ENCODE data around the gene DENND5B.
"Not testable (repeated sequence)": the region's sequence is repeated elsewhere in the genome, so short reads cannot be mapped to it uniquely, and the experiment has no call there.

Gene DENND5B

DNA sequence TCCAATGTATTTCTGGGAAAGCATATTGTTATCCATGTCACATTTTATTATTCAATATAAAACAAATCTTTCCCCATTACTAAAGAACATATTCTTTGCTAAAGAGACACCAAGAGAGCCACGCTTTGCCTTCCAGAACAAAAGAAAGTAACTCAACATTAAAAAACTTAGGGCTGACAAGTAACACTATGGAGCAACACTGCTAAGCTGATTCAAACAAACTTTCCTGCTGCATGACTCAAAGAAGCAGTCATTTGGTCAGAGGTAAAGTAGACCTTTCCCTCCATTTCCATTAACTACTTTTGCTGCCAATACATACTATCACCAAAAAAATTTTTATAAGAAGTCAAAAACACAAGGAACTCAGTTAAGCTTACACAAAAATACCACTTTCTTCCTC, 83.0 kb downstream of the DENND5B start:
- no peak for DNase-seq (ENCODE audit: low read depth in 2 of 3, low spot score in 1 of 3)

DNA sequence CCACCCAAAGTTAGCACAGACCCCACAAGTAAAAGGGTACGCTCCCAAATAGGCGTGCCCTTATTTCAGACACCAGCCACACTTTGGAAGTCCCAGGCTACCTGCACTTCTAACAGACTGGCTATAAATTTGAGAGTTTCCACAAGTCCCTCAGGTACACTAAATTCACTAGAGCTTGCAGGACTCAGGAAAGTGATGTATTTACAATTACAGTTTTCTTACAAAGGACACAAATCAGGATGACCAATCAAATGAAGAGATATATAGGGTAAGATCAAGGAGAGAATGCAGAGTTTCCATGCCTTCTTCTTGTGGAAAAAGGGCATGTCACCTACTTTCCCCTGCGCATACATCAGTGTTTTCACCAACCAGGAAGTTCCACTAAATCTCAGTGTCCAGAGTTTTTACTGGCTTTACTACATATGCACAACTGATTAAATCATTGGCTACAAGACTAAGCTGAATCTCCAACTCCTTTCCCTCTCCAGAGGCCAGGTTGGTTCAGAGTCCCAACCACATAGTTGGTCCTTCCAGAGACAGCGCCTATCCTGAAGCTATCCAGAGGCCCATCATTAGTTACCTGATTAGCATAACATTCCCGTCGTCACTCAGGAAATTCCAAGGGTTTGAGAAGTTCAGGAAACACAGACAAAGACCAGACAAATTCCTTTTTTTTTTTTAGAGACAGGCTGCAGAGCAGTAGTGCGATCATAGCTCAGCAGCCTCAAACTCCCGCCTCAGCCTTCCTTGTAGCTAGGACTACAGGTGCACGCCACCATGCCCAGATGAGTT, 84.2 kb downstream of the DENND5B start:
- no peak for DNase-seq (ENCODE audit: low read depth in 2 of 3, low spot score in 1 of 3)

GRCh38 chr12:31504625-31505222, 86.2 kb downstream of the DENND5B start:
- no peak for DNase-seq (ENCODE audit: low read depth in 2 of 3, low spot score in 1 of 3)

DNA sequence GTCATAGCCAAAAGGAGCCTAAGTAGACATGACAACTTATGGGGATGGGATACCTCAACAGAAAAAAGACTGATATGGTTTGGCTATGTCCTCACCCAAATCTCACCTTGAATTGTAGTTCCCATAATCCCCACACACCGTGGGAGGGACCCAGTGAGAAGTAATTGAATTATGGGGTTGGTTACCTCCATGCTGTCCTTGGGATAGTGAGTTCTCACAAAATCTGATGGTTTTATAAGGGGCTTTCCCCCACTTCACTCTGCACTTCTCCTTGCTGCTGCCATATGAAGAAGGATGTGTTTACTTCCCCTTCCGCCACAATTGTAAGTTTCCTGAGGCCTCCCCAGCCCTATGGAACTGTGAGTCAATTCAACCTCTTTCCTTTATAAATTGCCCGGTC, 89.9 kb downstream of the DENND5B start:
- DNase-seq (ENCODE audit: low read depth in 2 of 3, low spot score in 1 of 3), result not testable (repeated sequence)

DNA sequence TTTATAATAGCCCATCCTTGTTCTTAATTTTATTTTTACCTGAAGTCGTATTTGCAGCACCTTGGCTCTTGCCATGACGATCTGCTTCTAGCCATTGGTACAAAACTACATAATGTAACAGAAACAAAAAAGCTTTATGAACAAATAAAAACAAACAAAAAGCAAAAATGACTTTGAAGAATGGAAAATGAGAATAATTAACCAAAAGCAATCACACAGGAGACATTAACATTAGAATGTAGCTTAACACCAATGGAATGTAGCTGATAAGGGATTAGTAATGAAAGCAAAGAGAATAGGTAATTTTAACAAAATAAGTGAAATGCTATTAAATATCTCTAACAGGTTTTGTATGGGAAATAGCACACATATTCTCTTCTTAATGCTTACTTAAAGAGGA, 91.4 kb downstream of the DENND5B start:
- DNase-seq (ENCODE audit: low read depth in 2 of 3, low spot score in 1 of 3), result no peak

DNA sequence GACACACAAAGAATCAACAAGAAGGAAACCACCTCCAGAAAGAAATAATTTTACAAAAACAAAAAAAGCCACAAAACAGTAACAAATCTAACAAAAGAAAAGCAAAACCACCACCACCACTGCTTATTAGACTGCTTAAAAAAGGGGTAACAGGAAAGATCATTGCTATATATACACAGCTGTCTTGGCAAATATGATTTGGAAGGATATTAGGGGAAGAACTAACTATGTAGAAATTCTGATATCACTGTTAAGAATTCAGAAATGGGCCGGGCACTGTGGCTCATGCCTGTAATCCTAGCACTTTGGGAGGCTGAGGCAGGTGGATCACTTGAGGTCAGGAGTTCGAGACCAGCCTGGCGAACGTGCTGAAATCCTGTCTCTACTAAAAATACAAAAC, 92.5 kb downstream of the DENND5B start:
- DNase-seq (ENCODE audit: low read depth in 2 of 3, low spot score in 1 of 3), result no peak

DNA sequence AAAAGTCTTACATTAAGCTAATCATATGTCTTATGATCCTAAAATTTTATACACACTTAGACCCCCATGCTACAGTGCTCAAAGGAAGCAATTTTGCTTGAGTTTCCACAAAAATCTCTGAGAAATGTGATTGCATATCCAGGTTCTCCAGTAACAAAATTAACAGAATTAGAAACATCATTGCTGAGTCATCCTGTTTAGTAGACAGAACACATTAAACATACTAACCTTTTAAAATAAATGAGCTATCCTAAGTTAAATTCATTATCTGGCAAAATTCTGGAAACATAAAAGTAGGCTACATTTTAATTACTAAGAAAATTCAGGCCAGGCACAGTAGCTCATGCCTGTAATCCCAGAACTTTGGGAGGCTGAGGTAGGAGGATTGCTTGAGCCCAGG, 94.7 kb downstream of the DENND5B start:
- no peak for DNase-seq (ENCODE audit: low read depth in 2 of 3, low spot score in 1 of 3)

DNA sequence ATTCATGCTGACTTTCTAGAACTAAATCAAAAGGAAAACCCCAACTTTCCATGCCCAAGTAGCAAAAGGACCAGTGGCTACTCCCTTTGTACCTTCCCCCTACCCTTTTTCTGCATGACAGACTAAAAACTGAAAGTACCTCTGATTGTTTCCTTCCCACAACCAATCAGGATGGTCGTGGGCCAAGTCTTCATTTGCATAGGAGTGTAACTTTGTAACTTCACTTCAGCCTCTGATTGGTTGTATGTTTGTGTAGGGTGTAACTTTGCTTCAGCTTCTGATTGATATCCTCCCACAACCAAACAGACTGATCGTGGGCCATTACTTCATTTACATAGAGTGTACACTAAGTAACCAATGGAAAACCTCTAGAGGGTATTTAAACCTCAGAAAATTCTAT, 96.5 kb downstream of the DENND5B start:
- no peak for DNase-seq (ENCODE audit: low read depth in 2 of 3, low spot score in 1 of 3)

DNA sequence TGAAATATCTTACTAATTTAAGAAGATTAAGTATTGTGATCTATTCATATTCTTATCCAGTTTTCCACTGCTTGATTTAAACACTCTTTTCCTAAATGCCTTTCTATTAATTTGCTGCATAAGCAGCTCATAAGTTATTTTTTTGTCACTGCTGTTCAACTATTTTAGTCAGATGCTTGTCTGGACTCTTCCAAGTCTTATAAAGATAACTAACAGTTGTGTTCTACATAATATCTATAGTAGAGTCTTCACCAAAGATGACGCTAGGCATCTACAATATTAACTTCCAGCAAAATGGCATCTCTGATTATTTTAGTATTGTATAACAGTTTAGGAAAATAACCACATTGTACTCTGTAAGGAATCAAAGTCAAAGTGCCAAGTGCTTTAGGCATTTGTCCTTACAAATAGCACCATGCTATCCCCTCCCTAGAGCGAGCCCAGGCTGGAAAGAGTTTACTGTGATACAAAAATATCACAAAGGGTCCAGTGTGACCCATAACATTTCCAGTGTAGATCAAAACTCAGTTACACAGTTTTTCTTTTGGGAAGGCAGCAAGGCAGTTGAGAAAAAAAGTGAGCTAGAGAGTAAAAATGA, 98.2 kb downstream of the DENND5B start:
- DNase-seq (ENCODE audit: low read depth in 2 of 3, low spot score in 1 of 3), result no peak

DNA sequence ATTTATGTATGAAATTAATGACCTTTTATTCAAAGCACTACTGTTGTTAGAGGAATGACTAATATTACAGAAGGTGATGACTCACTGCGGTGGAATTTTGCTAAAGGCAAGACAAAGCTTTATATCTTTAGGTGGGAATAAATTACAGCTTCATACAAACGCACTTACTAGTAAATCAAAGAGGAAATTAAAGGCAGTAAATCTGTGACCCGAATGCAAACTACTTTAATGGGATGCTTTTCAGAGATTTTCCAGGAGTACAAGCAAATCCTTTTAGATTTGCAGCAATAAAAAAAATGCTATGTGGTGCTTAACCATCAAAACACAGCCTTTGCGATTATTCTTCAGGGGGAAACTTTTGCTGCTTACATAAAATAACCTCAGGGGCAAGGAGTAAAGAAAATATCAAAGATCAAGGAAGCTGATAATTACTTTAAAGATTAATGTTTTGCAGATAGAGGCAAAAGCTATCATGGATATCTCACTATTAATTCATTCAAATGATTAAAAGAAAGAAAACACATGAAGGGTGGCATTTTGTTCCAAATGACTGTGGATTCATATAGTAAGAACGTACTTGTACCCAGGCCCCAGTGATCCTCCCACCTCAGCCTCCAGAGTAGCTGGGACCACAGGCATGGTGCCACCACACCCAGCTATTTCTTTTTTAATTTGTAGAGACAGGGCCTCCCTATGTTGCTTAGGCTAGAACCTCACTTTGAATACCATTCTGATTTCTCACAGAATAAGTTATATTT, 98.9 kb downstream of the DENND5B start:
- no peak for DNase-seq (ENCODE audit: low read depth in 2 of 3, low spot score in 1 of 3)

- DNase-seq (ENCODE audit: low read depth in 2 of 3, low spot score in 1 of 3), result no peak
Observed at GRCh38 chr12:31491241-31491794, 99.6 kb downstream of the DENND5B start.

DNA sequence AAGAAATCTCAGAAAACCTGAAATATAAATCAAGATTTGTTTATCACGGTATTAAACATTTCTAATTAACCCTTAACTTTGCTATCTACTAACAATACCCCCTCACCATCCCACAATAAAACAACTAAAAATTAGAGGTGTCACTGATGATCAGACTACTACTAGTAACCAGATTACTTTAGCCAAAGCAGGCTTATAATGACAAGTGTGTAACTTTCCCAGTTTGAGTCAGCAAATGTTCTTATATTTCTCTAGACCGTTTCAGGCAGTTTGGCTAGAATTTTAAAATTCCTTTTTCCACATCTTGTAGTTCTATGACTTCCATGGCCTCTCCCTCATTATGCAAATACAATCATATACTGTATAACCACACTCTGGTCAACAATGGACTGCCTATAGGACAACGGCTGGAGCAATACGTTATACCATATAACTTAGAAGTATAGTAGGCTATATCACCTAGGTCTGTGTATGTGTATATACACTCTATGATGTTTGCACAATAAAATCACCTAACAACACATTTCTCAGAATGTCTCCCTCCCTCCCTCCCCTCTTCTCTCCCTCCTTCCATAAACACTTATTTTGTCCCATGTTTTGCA, 102.1 kb downstream of the DENND5B start:
- no peak for DNase-seq (ENCODE audit: low read depth in 2 of 3, low spot score in 1 of 3)

DNA sequence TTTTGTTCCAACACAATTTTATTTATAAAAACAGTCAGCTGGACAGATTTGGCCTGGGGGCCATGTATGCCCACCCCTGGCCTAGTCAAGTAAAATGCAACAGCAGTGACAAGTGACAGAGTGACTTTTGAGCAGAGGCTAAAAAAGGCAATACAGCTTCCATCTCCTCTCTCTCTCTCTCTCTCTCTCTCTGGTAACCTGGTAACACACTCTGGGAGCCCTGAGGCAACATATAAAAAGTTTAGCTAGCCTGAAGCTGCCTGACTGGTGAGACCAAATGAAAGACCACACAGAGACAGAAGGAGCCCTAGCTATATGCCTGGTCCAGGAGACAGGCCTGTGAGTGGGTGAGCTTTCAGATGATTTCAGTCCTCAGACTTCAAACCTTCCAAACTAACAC, 105.4 kb downstream of the DENND5B start:
- DNase-seq (ENCODE audit: low read depth in 2 of 3, low spot score in 1 of 3), result no peak

GRCh38 chr12:31482816-31483215, 108.1 kb downstream of the DENND5B start:
- DNase-seq (ENCODE audit: low read depth in 2 of 3, low spot score in 1 of 3), result no peak

GRCh38 chr12:31481415-31481814, 109.5 kb downstream of the DENND5B start:
- no peak for DNase-seq (ENCODE audit: low read depth in 2 of 3, low spot score in 1 of 3)

DNA sequence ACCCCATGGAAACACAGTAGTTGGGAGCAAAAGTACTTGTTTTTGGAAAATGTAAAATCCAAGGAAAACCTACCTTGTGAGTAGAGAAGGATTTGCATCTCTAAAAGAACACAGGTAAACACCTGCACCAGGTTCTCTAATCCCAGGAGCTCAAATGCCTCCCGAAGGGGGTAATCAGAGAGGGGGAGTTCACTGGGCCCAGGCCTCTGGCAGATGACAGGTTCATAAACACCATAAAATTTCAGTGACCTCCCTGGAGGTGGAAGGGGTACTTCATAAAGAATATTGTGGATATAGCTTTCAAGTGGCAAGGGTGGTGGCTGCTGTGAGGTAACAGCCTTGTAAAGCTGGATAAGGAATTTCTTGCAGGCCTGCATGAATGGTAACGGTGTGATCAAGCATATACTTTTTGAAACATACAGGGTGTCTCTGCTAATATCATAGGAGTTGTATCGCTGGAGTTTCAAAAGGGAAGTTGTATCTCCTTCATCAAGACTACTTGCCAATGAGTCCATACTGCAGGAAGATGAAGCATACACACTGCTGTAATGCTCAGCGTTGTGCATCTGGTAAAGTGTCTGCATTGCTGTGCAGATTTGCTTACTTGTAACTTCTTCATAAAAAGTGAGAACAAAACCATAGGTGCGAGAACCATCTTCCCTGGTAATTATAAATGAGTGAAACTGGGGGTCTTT, 111.3 kb downstream of the DENND5B start:
- no peak for DNase-seq (ENCODE audit: low read depth in 2 of 3, low spot score in 1 of 3)

DNA sequence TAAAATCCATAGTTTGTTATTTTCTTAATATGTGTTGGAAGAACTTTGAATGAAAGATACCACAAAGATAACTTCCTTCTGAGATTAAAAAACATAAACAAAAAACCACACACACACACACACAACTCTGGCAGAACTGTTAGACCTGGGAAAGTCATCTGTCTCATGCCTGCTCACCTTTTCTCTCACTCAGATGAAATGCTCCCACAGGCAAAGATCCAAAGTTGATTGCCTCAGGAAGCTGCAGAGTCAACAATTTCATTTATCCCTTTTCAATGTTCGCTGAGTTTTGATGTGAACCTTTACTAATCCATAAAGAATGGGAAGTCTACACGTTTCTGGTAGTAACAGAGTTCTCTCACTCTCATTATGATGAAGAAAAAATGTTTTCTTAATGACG, 112.0 kb downstream of the DENND5B start:
- no peak for DNase-seq (ENCODE audit: low read depth in 2 of 3, low spot score in 1 of 3)

DNA sequence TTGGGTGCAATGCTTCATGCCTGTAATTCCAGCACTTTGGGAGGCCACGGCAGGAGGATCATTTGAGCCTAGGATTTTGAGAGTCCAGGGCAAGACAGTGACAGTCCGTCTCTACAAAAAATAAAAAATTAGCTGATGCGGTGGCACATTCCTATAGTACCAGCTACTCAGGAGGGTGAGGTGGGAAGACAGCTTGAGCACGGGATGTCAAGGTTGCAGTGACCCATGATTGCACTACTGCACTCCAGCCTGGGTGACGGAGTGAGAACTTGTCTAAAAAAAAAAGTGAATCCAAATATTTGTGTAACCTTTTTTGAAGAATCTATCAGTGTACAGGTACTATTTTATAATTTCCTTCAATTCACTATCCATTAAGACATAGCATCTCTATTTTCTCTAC, 112.5 kb downstream of the DENND5B start:
- no peak for DNase-seq (ENCODE audit: low read depth in 2 of 3, low spot score in 1 of 3)

DNA sequence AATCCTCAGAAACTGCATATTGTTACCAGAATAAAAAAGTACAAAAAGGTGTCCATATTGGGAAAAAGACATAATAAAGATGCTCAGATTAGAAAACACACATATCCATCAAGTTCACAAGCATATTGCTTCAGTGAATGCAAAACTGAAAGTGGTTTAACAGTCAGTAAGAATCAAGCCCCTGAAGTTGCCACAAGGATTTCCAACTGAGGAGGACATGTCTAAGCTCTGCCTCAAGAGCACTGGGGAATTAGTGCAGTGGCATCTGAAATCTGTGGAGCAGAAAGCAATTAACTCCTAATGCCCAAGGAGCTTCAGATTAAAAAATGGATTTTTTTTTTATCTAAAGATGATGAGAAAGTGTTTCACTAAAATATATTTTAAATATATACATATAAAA, 113.2 kb downstream of the DENND5B start:
- no peak for DNase-seq (ENCODE audit: low read depth in 2 of 3, low spot score in 1 of 3)

- no peak for DNase-seq (ENCODE audit: low read depth in 2 of 3, low spot score in 1 of 3)
Observed at GRCh38 chr12:31476437-31476836, 114.5 kb downstream of the DENND5B start.

- DNase-seq (ENCODE audit: low read depth in 2 of 3, low spot score in 1 of 3), result not testable (repeated sequence)
Observed at GRCh38 chr12:31475610-31476009, 115.3 kb downstream of the DENND5B start.
